NCI-H510A (cell line): ENCODE results near the gene C11orf54.
"Not testable (repeated sequence)": the region's sequence is repeated elsewhere in the genome, so short reads cannot be mapped to it uniquely, and the experiment has no call there.

Experiments
- DNase-seq: peaks from one replicate; lab custom pipeline; 2025; lab: John Stamatoyannopoulos, UW

Gene C11orf54

GRCh38 chr11:93734427-93735222 is 6.8 kb upstream of the C11orf54 start:
- DNase-seq: no peak

GRCh38 chr11:93735627-93736026 is 5.8 kb upstream of the C11orf54 start:
- no peak for DNase-seq

DNA sequence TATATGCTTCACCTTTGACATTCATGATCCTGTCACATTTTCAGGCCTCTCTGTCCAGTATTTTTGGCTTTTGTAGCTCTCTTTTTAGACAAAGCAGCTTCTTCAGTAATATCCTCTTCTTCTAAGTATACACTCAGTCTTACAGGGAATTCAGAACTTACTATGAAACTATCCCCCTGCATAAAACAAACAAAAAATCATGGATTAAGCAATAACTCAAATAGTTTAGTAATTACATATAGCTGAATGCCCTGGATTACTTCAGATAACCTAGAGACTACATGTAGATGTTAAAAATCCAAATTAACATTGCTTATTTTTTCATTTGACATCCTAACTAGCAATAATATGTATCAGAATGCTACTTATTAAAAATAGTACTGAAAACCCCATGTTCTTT is 5.3 kb upstream of the C11orf54 start:
- DNase-seq: no peak

- no peak for DNase-seq
These were observed 3.4 kb upstream of the C11orf54 start for GRCh38 chr11:93737904-93738612.

GRCh38 chr11:93738647-93739081 is 2.8 kb upstream of the C11orf54 start:
- DNase-seq: no peak

GRCh38 chr11:93740031-93740729 is 1.3 kb upstream of the C11orf54 start:
- DNase-seq: peak; percentile 19

GRCh38 chr11:93740730-93741093 is 760 bp upstream of the C11orf54 start:
- peak; percentile 33 for DNase-seq

- peak; percentile 22 for DNase-seq
These were observed 382 bp downstream of the C11orf54 start for GRCh38 chr11:93741882-93742226.

DNA sequence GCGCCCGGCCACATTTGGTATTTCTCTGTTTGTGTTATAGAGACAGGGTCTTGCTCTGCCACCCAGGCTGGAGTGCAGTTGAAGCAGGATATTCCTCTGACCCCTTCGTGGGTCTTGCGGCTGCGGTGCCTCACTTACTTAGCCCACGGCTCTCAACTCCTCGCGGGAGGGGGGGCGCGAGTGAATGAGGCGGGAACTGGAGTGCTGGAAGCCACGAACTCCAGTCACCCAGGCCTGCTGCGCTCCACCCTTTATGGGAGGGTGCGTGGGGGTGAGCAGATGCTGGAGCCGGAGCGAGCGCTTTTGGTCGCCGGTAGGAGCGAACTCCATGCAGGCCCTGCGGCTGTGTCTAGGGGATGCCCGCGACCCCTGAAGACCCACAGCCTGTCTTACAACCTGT is 1.8 kb downstream of the C11orf54 start:
- DNase-seq: no peak

- no peak for DNase-seq
These were observed 3.2 kb downstream of the C11orf54 start for GRCh38 chr11:93744669-93745004.

DNA sequence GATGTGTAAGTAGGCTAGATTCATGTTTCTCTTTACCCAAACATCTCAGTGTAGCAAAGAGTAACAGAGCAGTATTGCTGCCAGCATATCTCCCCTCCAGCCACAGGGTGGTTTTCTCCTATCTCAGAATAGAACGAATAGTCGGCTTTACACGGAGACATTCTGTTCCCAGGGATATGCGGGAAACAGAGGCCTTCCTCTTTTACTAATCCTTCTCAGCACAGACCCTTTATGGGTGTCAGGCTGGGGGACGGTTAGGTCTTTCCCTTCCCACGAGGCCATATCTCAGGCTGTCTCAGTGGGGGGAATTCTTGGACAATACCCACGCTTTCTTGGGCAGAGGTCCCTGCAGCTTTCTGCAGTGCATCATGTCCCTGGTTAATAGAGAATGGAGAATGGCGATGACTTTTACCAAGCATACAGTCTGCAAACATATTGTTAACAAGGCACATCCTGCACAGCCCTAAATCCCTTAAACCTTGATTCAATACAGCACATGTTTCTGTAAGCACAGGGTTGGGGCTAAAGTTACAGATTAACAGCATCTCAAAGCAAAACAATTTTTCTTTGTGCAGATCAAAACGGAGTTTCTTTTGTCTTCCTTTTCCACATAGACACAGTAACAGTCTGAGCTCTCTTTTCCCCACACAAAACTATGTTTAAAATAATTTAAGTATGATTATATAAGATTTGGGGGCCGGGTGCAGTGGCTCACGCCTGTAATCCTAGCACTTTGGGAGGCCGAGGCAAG is 3.7 kb downstream of the C11orf54 start:
- DNase-seq: not testable (repeated sequence)

DNA sequence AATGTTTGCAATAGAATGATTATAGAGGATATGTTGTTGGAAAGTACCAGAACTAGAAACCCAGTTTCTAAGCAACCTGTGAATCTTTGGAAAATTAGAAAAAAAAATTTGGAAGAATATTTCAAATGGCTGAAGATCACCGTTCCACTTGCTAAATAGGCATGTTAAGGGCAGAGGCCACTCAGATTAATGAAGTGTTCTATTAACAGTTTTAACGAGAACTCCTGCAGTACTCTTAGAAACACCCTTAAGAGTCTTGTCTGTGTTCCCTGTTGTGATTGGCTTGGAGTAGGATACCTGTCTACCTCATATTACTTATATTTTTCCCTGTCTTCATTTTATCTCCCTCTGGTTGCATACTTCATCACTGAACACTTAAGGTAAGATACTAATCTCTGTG is 4.6 kb downstream of the C11orf54 start:
- no peak for DNase-seq

GRCh38 chr11:93747122-93747521 is 5.7 kb downstream of the C11orf54 start:
- DNase-seq: no peak

GRCh38 chr11:93751001-93751400 is 9.5 kb downstream of the C11orf54 start:
- DNase-seq: no peak

DNA sequence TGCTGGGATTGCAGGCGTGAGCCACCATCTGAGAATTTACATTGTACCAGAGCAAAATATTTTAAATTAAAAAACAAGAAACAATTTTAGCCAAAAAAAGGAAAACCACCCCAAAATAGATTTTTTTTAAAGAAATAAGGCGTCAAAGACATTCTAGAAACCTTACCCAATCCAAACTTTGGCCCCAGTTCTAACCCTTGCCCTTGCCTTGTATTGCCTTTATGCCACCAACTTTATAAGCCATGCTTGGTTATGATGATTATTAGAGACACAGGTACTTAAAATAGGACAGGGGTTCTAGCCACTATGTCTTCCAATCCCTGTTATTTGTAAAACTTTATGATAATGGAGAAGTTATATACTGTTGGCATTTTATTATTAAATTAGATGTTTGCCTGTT is 11.8 kb downstream of the C11orf54 start:
- DNase-seq: no peak

DNA sequence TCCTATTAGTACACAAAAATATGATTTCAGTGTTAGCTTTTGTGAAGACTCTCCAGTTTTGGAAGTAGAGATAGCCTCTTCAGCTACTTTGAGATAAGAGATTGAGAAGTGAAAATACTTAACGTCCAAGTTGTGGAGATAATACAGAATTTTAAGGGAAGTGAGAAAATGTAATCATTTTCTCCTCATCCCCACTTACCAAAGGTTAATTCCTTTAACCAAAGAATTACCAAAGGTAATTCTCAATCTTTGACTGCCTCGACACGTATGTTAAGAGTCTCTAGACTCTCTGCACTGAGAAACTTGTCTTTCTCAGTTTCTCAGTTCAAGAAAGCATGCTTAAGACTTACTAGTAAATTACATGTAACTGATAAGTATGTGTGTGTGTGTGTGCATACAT is 15.3 kb downstream of the C11orf54 start:
- DNase-seq: no peak

DNA sequence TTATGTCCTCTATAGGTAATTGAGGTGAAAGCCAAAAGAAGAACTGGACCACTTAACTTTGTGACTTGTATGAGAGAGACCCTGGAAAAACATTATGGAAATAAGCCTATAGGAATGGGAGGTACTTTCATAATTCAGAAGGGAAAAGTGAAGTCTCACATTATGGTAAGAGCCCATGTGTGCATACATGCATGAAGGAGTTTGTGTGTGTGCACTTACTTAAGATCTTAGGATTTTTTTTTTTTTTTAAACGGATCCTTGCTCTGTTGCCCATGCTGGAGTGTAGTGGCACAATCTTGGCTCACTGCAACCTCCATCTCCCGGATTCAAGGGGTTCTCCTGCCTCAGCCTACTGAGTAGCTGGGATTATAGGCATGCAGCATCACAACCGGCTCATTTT is 15.8 kb downstream of the C11orf54 start:
- DNase-seq: no peak

DNA sequence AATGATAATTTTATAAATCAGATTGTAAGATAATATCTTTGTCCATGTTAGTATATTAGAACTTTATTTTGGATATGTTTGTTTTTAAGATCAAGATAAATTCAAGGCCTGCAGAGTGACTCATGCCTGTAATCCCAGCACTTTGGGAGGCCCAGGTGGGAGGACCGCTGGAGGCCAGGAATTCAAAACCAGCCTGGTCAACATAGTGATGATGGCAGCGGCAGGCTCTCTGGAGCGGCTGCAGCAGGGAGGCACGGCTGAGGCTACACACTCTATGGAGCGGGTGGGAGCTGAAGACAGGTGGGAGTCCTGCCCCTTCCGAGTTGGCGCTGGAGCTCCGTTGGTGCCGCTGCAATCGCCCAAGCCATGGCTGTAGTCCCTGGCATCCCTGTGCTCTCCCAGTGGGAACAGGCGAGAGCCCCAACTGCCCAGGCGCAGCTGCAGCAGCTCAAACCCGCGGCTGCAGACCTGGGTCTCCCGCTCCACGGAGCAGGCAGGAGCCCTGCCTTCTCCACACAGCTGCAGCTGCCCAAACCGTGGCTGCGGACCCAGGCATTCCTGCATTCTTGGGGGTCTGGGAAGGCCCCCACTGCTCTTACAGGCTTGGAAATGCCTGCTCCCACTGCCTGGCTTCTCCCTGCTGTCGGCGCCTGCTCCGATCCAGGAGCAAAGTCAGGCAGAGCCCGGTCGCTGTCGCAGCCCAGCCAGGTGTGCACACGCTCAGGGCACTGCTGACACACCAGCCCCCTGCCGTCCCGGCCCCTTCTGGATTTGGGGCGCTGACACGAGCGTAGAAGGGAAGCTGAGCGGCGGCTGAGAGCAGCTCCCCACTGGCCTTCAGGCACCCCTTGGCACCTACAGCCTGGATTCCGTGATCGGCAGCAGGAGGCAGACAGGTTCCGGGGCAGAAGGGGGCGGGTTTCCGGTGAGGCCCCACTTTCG is 16.7 kb downstream of the C11orf54 start:
- DNase-seq: no peak

- not testable (repeated sequence) for DNase-seq
These were observed 17.7 kb downstream of the C11orf54 start for GRCh38 chr11:93759123-93759522.

GRCh38 chr11:93761910-93762309 is 20.4 kb downstream of the C11orf54 start:
- no peak for DNase-seq

GRCh38 chr11:93765551-93765950 is 24.1 kb downstream of the C11orf54 start:
- DNase-seq: no peak
